GM19455 (cell line): ENCODE measurements around the gene CELF4.
"Not testable (repeated sequence)": the region's sequence is repeated elsewhere in the genome, so short reads cannot be mapped to it uniquely, and the experiment has no call there.

Experiments
- ATAC-seq: cut with Tn5 transposase; IDR thresholded peaks from one replicate; pipeline ENCODE4 v1.9.1; 2021; ENCODE audit not compliant: unreplicated experiment

CELF4 gene

GRCh38 chr18:37375181-37375580, 190.4 kb downstream of the CELF4 start:
- no peak for ATAC-seq

GRCh38 chr18:37368110-37368954, 197.3 kb downstream of the CELF4 start:
- ATAC-seq = no peak

GRCh38 chr18:37364237-37364636, 201.4 kb downstream of the CELF4 start:
- no peak for ATAC-seq

GRCh38 chr18:37362158-37362890, 203.3 kb downstream of the CELF4 start:
- ATAC-seq = no peak

GRCh38 chr18:37361335-37362157, 204.1 kb downstream of the CELF4 start:
- ATAC-seq = no peak

GRCh38 chr18:37358061-37358460, 207.5 kb downstream of the CELF4 start:
- not testable (repeated sequence) for ATAC-seq

- no peak for ATAC-seq
Observed at GRCh38 chr18:37355772-37356171, 209.8 kb downstream of the CELF4 start.

GRCh38 chr18:37351110-37351509, 214.5 kb downstream of the CELF4 start:
- ATAC-seq = no peak

GRCh38 chr18:37348729-37349128, 216.9 kb downstream of the CELF4 start:
- no peak for ATAC-seq

- no peak for ATAC-seq
Observed at GRCh38 chr18:37346048-37346447, 219.6 kb downstream of the CELF4 start.

- no peak for ATAC-seq
Observed at GRCh38 chr18:37343542-37343851, 222.1 kb downstream of the CELF4 start.

GRCh38 chr18:37341473-37342086, 224.0 kb downstream of the CELF4 start:
- ATAC-seq = no peak

- no peak for ATAC-seq
Observed at GRCh38 chr18:37341016-37341415, 224.6 kb downstream of the CELF4 start.

GRCh38 chr18:37339701-37340215, 225.8 kb downstream of the CELF4 start:
- ATAC-seq = no peak

- ATAC-seq = no peak
Observed at GRCh38 chr18:37336568-37337285, 228.9 kb downstream of the CELF4 start.

GRCh38 chr18:37335409-37335736, 230.2 kb downstream of the CELF4 start:
- ATAC-seq = no peak

- ATAC-seq = no peak
Observed at GRCh38 chr18:37334631-37335408, 230.8 kb downstream of the CELF4 start.

- no peak for ATAC-seq
Observed at GRCh38 chr18:37332628-37333420, 232.8 kb downstream of the CELF4 start.

GRCh38 chr18:37332219-37332618, 233.4 kb downstream of the CELF4 start:
- no peak for ATAC-seq
